SK-N-SH treated with all-trans-retinoic acid at 6 μM for 48 hours (cell line): ENCODE results near the gene DISP3.

Experiments used
- CSDC2 ChIP-seq: fragments of 250-450 bp; sonication (Bioruptor Pico); IDR thresholded peaks from 2 replicates; pipeline ENCODE4 v1.5.0; 2020; ENCODE audit warnings: mild to moderate bottlenecking, moderate library complexity
- PATZ1 ChIP-seq: fragments of 250-450 bp; sonication (Bioruptor Pico); IDR thresholded peaks from 2 replicates; pipeline ENCODE4 v1.8.0; 2020; ENCODE audit warnings: mild to moderate bottlenecking, moderate library complexity, borderline replicate concordance
- POU6F1 ChIP-seq: fragments of 250-450 bp; sonication (Bioruptor Pico); IDR thresholded peaks from 2 replicates; pipeline ENCODE4 v1.8.0; 2021; ENCODE audit warnings: low read depth, mild to moderate bottlenecking, moderate library complexity, borderline replicate concordance
- RARB ChIP-seq: fragments of 250-450 bp; sonication (Bioruptor Pico); IDR thresholded peaks from 2 replicates; pipeline ENCODE4 v1.8.0; 2021; ENCODE audit warnings: mild to moderate bottlenecking, moderate library complexity
- ZC3H10 ChIP-seq: fragments of 250-450 bp; sonication (Bioruptor Pico); IDR thresholded peaks from 2 replicates; pipeline ENCODE4 v1.5.1; 2021; ENCODE audit warnings: mild to moderate bottlenecking, moderate library complexity
- ZFP3 ChIP-seq: fragments of 250-450 bp; sonication (Bioruptor Pico); IDR thresholded peaks from 2 replicates; pipeline ENCODE4 v1.5.0; 2020; ENCODE audit warnings: mild to moderate bottlenecking, moderate library complexity
- ZFP30 ChIP-seq: fragments of 450-650 bp; formaldehyde crosslinking; IDR thresholded peaks from 2 replicates; pipeline ENCODE4 v1.5.0; 2022; ENCODE audit warnings: mild to moderate bottlenecking, moderate library complexity
- ZNF565 ChIP-seq: fragments of 450-650 bp; formaldehyde crosslinking; conservative IDR thresholded peaks from 2 replicates; pipeline ENCODE4 v1.5.0; 2020; ENCODE audit warnings: low read depth, mild to moderate bottlenecking, moderate library complexity
- ZNF70 ChIP-seq: fragments of 450-650 bp; formaldehyde crosslinking; IDR thresholded peaks from 2 replicates; pipeline ENCODE4 v1.5.0; 2020; ENCODE audit warnings: mild to moderate bottlenecking, moderate library complexity

- TF ChIP-seq POU6F1 (CRISPR knock-in tag), result no peak
- TF ChIP-seq RARB (CRISPR knock-in tag), result no peak
- no peak for TF ChIP-seq ZFP3 (CRISPR knock-in tag)
- TF ChIP-seq ZFP30 (CRISPR knock-in tag), result no peak
- TF ChIP-seq ZC3H10 (CRISPR knock-in tag), result no peak
- TF ChIP-seq CSDC2 (CRISPR knock-in tag), result no peak
- no peak for TF ChIP-seq PATZ1 (CRISPR knock-in tag)
- no peak for TF ChIP-seq ZNF565 (CRISPR knock-in tag)
- TF ChIP-seq ZNF70 (CRISPR knock-in tag), result no peak
Observed at GRCh38 chr1:11520531-11521233, 41.7 kb downstream of the DISP3 start.
